HG02973 (cell line): ENCODE measurements around the gene PIK3C2A.

ENCODE experiments used
- ATAC-seq: cut with Tn5 transposase; IDR thresholded peaks from one replicate; pipeline ENCODE4 v1.9.1; 2021; ENCODE audit warnings: moderate library complexity; ENCODE audit not compliant: unreplicated experiment

PIK3C2A gene

DNA sequence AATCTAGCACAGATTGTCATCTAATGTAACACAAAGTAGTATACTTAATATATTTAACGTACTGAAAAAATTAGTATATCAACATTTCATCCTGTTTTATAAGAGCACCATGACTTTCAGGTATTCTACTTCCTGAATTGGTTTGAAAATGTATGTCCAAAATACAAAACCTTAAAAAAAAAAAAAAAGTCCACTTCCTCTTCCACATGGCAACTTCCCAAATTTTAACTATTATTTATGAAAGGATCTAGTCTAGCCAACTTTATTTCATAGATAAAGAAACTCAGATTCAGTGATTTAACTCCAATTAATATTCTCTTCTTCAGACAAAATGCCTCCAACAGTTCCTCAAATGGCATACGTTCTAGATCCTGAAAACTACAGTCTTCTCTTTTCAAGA, 44.0 kb downstream of the PIK3C2A start:
- no peak for ATAC-seq

DNA sequence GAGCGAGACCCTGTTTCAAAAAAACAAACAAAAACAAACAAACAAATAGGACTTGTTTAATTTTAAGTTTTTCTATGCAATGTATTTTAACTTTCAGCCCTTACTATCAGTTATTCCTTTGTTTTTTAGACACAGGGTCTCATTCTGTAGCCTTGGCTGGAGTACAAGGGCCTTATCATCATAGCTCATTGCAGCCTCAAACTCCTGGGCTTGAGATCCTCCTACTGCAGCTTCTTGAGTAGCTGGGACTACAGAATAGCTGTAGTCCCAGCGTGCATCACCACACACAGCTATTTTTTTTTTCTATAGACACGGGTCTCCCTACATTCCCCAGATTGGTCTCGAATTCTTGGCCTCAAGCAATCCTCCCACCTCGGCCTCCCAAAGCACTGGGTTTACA, 44.5 kb downstream of the PIK3C2A start:
- no peak for ATAC-seq

DNA sequence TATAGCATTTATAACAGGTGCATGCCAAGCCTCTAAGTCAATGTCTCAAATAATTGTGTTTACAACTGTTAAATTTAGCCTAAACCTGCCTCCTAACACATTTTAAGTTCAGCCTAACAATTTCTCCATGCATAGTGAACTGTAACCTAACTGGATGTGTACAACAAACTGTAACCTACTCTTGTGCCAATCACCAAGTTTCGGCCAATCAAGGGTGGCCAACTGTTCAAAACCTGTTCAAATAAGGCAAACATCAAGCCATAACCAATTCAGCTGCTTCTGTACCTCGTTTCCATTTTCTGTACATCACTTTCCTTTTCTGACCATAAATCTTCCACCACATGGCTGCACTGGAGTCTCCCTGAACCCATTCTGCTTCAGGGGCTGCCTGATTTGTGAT, 45.4 kb downstream of the PIK3C2A start:
- no peak for ATAC-seq

DNA sequence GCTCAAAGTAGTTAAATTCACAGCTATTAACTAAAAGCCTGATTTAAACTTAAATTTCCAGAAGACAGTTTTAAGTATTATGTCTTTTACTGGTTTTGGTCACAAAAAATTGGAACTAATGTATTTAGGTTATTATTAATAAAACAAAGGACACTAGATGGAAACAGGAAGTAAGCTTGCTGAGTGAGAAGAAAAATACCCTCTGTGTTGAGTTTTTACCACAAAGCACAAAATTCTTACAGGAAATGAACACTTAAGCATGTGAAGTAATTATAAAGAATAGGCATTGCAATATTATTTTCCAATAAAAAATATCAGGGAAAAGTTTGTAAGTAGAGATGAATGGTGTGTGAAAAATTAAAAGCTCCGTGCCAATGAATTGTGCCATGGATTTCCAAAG, 46.3 kb downstream of the PIK3C2A start:
- ATAC-seq = no peak

DNA sequence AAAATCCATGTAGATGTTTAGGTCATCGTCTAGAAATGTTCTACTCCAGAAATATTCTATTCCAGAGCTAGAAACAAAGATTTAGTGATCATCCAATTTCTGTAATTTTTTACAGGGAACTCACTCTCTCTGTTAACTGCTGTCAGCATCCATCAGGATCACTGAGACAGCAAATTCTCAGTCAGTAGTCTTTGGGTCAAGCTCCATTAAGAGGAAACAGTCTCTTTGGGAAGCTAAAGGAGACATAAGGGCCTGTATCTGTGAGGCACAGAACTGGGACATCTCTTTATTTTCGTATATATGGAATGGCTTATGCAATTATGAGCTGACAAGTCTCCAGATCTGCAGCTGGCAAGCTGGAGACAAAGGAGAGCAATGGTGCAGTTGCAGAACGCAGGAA, 48.3 kb downstream of the PIK3C2A start:
- ATAC-seq = no peak
